Endothelial cell of umbilical vein (primary cell): ENCODE results near the gene LLGL2. TPM values are rescaled to one million over a fixed set of nuclear protein-coding genes. Genes with fewer than 3 reads are reported as not detected.

Source experiments
- BruUV-seq: library from RNA; stranded (reverse); fragments of 400-500 nt; replicated peaks from 2 replicates; lab custom pipeline; 2021; lab: Mats Ljungman, UMichigan
- CTCF ChIA-PET: fragments of 300-600, 350-600 bp; sonication (Branson Sonifier 250); formaldehyde crosslinking; loops from one replicate; lab custom pipeline; 2021; ENCODE audit warnings: antibody characterized with exemption, inconsistent platforms; lab: Charles Lee
- POLR2A ChIA-PET: fragments of 300-600, 350-600 bp; sonication (Branson Sonifier 250); formaldehyde crosslinking; loops from one replicate; lab custom pipeline; 2021; ENCODE audit warnings: antibody characterized with exemption, inconsistent platforms; lab: Charles Lee
- DNase-seq: peaks from one replicate; pipeline ENCODE4 v3.0.0-alpha.2; 2011; ENCODE audit warnings: low read depth, low spot score
- FAIRE-seq: peaks from 2 replicates; lab custom pipeline; 2011; peaks lifted over from hg19 to GRCh38; lab: Jason Lieb, UNC
- H2AFZ ChIP-seq: 2 replicates; pipeline ENCODE4 v1.6.0; 2012; ENCODE audit warnings: low read depth, low read length, control low read depth, inconsistent platforms
- H3K27ac ChIP-seq: 2 replicates; pipeline ENCODE4 v1.5.1; 2011; ENCODE audit warnings: low read depth, mild to moderate bottlenecking, control low read depth, low read length, moderate library complexity; ENCODE audit not compliant: insufficient read depth
- H3K27me3 ChIP-seq, 2 experiments: 2 replicates each; pipeline versions ENCODE4 v1.6.0 to v1.6.1; 2011; ENCODE audit warnings: low read length in 2 of 2, mixed read lengths in 1 of 2; ENCODE audit not compliant: control insufficient read depth in 2 of 2, insufficient read depth in 2 of 2
- H3K36me3 ChIP-seq, 2 experiments: 2 replicates in 1 of 2; 3 replicates in 1 of 2; pipeline ENCODE4 v1.5.1; 2011; ENCODE audit warnings: low read length in 2 of 2, mild to moderate bottlenecking in 1 of 2, moderate library complexity in 1 of 2; ENCODE audit not compliant: control insufficient read depth in 2 of 2, insufficient read depth in 2 of 2; ENCODE audit errors: extremely low read depth in 1 of 2
- H3K4me1 ChIP-seq: 3 replicates; pipeline ENCODE4 v1.5.1; 2011; ENCODE audit warnings: mild to moderate bottlenecking, low read length; ENCODE audit not compliant: control insufficient read depth, insufficient read depth; ENCODE audit errors: extremely low read depth
- H3K4me2 ChIP-seq: 2 replicates; pipeline ENCODE4 v1.6.1; 2011; ENCODE audit warnings: low read length, control low read depth, mixed read lengths; ENCODE audit not compliant: insufficient read depth
- H3K4me3 ChIP-seq, 3 experiments: fragments of 200-600 bp in 1 of 3; sonication (generic), shearing (Covaris generic) in 1 of 3; replicated peaks in 1 of 3; 2 replicates each; pipeline ENCODE4 v1.5.1; 2011 to 2016; ENCODE audit warnings: control low read depth in 3 of 3, low read length in 3 of 3, mild to moderate bottlenecking in 2 of 3, inconsistent platforms in 1 of 3, low read depth in 1 of 3, moderate library complexity in 1 of 3; ENCODE audit not compliant: insufficient read depth in 1 of 3
- H3K79me2 ChIP-seq: 2 replicates; pipeline ENCODE4 v1.6.0; 2012; ENCODE audit warnings: low read length, inconsistent platforms; ENCODE audit not compliant: control insufficient read depth, insufficient read depth
- H3K9ac ChIP-seq: replicated peaks from 2 replicates; pipeline ENCODE3; 2011; ENCODE audit warnings: low read length, control low read depth; ENCODE audit not compliant: insufficient read depth; ENCODE audit errors: extremely low read depth
- H3K9me1 ChIP-seq: replicated peaks from 3 replicates; pipeline ENCODE4 v1.6.0; 2011; ENCODE audit warnings: mild to moderate bottlenecking, low read length; ENCODE audit not compliant: control insufficient read depth, insufficient read depth; ENCODE audit errors: extremely low read depth
- H3K9me3 ChIP-seq: replicated peaks from 2 replicates; pipeline ENCODE4 v1.5.1; 2012; ENCODE audit warnings: low read length, inconsistent platforms; ENCODE audit not compliant: control insufficient read depth, insufficient read depth
- H4K20me1 ChIP-seq: replicated peaks from 2 replicates; pipeline ENCODE3; 2011; ENCODE audit warnings: mild to moderate bottlenecking, low read length; ENCODE audit not compliant: control insufficient read depth, insufficient read depth; ENCODE audit errors: extremely low read depth
- CTCF ChIP-seq, 2 donors: IDR thresholded peaks; 1 replicate in 1 of 2; 2 replicates in 1 of 2; pipeline ENCODE4 v1.5.1; 2011; ENCODE audit warnings: low read length in 2 of 2, mild to moderate bottlenecking in 2 of 2, moderate library complexity in 2 of 2, control low read depth in 1 of 2, inconsistent platforms in 1 of 2, low read depth in 1 of 2; ENCODE audit not compliant: insufficient read depth in 1 of 2; ENCODE audit errors: extremely low read depth in 1 of 2
- EZH2 ChIP-seq: IDR thresholded peaks from 2 replicates; pipeline ENCODE4 v1.6.1; 2012; ENCODE audit warnings: borderline replicate concordance, low read depth, mild to moderate bottlenecking, moderate library complexity, low read length, inconsistent platforms; ENCODE audit not compliant: severe bottlenecking
- FOS ChIP-seq: IDR thresholded peaks from 2 replicates; pipeline ENCODE4 v1.6.1; 2011; ENCODE audit warnings: mild to moderate bottlenecking, low read length, moderate library complexity, borderline replicate concordance; ENCODE audit not compliant: insufficient read depth
- GATA2 ChIP-seq: IDR thresholded peaks from 2 replicates; pipeline ENCODE4 v1.7.0; 2011; ENCODE audit warnings: low read depth, mild to moderate bottlenecking, moderate library complexity, mixed read lengths, low read length; ENCODE audit not compliant: insufficient read length, insufficient read depth
- JUN ChIP-seq: IDR thresholded peaks from 2 replicates; pipeline ENCODE4 v1.6.1; 2011; ENCODE audit warnings: borderline replicate concordance, low read depth; ENCODE audit not compliant: insufficient read length, insufficient read depth
- MAX ChIP-seq: IDR thresholded peaks from 2 replicates; pipeline ENCODE4 v1.6.1; 2011; ENCODE audit not compliant: insufficient read depth, insufficient read length
- MYC ChIP-seq: IDR thresholded peaks from one replicate; pipeline ENCODE4 v1.6.1; 2011; ENCODE audit warnings: mild to moderate bottlenecking, low read depth, low read length
- POLR2A ChIP-seq: IDR thresholded peaks from 2 replicates; pipeline ENCODE4 v1.6.1; 2012; ENCODE audit warnings: low read depth, mild to moderate bottlenecking, control low read depth, low read length
- POLR2AphosphoS5 ChIP-seq: IDR thresholded peaks from 2 replicates; pipeline ENCODE4 v1.6.1; 2012; ENCODE audit warnings: low read depth, mild to moderate bottlenecking, control low read depth, low read length, moderate library complexity; ENCODE audit not compliant: insufficient read depth
- dilution Hi-C: fragments of 300-500 bp; cut with MboI; formaldehyde crosslinking; loops from one replicate; pipeline ENCODE4 v1.15.0; 2019; ENCODE audit warnings: low sequenced_read_pairs; ENCODE audit not compliant: extremely low pct_ligation_motif_present
- intact Hi-C: fragments of 100-400 bp; cut with micrococcal nuclease; formaldehyde crosslinking; loops from one replicate; pipeline ENCODE4 v1.10.0; 2022
- polyA plus RNA-seq, 4 experiments: library from polyadenylated mRNA; depleted of rRNA in 3 of 4; stranded (reverse) in 3 of 4; unstranded in 1 of 4; fragments of >200 nt; gene quantifications; 2 replicates each; pipeline versions ENCODE4 v1.2.1 to v1.2.3, GENCODE V29; 2011 to 2012; ENCODE audit warnings: missing spikeins in 1 of 4
- total RNA-seq: library from RNA; stranded (reverse); gene quantifications from 2 replicates; pipeline ENCODE4 v1.2.3, GENCODE V29; 2021

Gene LLGL2
- total and polyA plus RNA-seq, 2 donors (not counting 3 experiments of a cell fraction or from before 2014, with no cell fraction given), result 5.3 to 5.4 TPM

- no peak overlapping the region for H3K9ac ChIP-seq
- CTCF ChIA-PET, result interaction anchor here (1.0 to 4.9 kb wide), 5 partner anchors 12 to 160 kb away, joined by 3 to 29 read pairs (median 3); no protein-coding TSS in a partner anchor
- no peaks in the 10 kb centered on the region for H3K36me3 ChIP-seq
- no TSS peak for BruUV-seq
- no peak overlapping the region for H3K27ac ChIP-seq
- peaks cover 3% of the 10 kb centered on the region for H3K4me1 ChIP-seq
- H3K27me3 ChIP-seq, result no peaks in the 10 kb centered on the region
- H3K9me1 ChIP-seq, result no peaks in the 10 kb centered on the region
- H2AFZ ChIP-seq, result no peak overlapping the region
- H3K9me3 ChIP-seq, result no peaks in the 10 kb centered on the region
- TF ChIP-seq MAX (no peak), GATA2 (no peak), POLR2AphosphoS5 (no peak), CTCF (IDR thresholded peaks at IDR 0.05; ENCODE audit: extremely low read depth in 1 of 2, insufficient read depth in 1 of 2, low read depth in 1 of 2, low read length in 2 of 2) (no peak), JUN (no peak), EZH2 (no peak), MYC (no peak), FOS (no peak), POLR2A (no peak)
- H3K4me2 ChIP-seq, result no peak overlapping the region
- DNase-seq (no peak), FAIRE-seq (no peak)
- POLR2A ChIA-PET, result no interaction called here
- dilution Hi-C loops (no loop called here), intact Hi-C loops (loop anchor here (1.0 to 2.0 kb wide), 3 partner anchors 65 to 164 kb away; partner anchors contain the start of genes LLGL2 and TSEN54)
- no peaks in the 10 kb centered on the region for H3K79me2 ChIP-seq
- H3K4me3 ChIP-seq, result no peak overlapping the region
- no peaks in the 10 kb centered on the region for H4K20me1 ChIP-seq
Measured at GRCh38 chr17:75589919-75590303, 64.4 kb downstream of the LLGL2 start.
